GM18951 (cell line): ENCODE measurements around the gene MYCN.
"Not testable (repeated sequence)": the region's sequence is repeated elsewhere in the genome, so short reads cannot be mapped to it uniquely, and the experiment has no call there.

ENCODE experiments used
- POLR2A ChIP-seq: IDR thresholded peaks from 4 replicates; pipeline ENCODE4 v1.6.1; 2011; ENCODE audit warnings: mild to moderate bottlenecking; ENCODE audit not compliant: insufficient read length, insufficient read depth; ENCODE audit errors: extremely low read depth
- in situ Hi-C: fragments of 300-500 bp; cut with MboI; formaldehyde crosslinking; loops from one replicate; pipeline ENCODE4 v1.12.0; 2022; ENCODE audit warnings: low sequenced_read_pairs, mixed read lengths, inconsistent platforms; ENCODE audit not compliant: unreplicated experiment

MYCN gene

DNA sequence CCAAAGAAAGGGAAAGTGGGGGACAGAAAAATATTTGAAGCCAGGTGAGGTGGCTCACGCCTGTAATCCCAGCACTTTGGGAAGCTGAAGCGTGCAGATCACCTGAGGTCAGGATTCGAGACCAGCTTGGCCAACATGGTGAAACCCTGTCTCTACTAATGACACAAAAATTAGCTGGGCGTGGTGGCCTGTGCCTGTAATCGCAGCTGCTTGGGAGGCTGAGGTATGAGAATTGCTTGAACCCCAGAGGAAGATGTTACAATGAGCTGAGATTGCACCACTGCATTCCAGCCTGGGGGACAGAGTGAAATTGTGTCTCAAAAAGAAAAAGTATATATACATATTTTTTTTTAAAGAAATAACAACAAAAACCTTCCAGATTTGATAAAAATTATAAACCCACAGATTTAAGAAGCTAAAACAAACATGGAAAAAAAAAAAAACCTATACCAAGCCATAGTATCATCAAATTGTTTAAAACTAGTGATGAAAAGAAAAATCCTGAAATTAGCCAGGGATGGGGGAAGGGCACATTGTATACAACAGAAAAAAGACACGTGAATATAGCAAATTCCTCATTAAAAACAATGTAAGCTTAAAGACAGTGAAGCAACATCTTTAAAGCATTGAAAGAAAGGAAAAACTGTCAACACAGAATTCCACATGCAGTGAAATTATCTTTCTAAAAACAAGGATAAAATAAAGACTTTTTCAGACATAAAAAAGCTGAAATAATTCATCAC is 40.4 kb upstream of the MYCN start:
- in situ Hi-C loops: no loop called here
- TF ChIP-seq POLR2A: no peak

DNA sequence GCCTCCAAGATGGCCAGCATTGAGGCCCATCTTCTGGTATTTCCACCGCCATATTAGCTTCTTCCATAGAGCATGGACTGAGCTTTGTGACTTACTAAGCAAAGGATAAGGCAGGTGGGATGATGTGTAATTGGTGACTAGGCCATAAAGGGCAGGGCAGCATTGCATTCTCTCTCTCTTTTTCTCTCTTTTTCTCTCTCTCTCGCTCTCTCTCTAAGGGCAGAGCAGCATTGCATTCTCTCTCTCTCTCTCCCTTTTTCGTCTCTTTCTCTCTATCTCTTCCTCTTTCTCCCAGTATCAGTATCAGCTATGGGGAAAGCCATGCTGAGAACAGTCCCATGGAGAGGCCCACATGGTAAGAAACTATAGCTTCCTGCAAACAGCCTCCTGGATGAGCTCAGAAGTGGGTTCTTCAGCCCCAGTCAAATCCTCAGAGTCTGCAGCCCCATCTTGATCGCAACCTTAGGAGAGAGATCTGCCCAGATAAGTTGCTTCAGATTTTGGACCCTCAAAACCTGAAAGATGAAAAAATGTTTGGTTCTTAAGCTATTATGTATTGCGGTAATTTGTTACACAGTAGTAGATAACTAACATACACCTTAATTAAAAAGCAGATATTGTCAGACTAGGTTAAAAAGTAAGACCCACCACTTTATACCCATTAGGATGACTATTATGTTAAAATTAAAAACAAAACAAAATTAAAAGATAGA is 39.1 kb upstream of the MYCN start:
- TF ChIP-seq POLR2A: no peak
- in situ Hi-C loops: no loop called here

DNA sequence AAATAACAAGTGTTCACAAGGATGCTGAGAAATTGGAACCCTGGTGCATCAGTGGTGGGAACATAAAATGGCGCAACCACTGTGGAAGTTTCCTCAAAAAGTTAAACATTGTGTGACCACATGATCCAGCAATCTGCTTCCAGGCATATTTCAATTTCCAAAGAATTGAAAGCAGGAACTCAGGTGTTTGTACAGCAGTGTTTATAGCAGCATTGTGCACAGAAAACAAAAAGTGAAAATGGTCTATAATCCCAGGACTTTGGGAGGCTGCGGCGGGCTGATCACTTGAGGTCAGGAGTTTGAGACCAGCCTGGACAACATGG is 38.6 kb upstream of the MYCN start:
- no peak for TF ChIP-seq POLR2A
- in situ Hi-C loops: no loop called here

DNA sequence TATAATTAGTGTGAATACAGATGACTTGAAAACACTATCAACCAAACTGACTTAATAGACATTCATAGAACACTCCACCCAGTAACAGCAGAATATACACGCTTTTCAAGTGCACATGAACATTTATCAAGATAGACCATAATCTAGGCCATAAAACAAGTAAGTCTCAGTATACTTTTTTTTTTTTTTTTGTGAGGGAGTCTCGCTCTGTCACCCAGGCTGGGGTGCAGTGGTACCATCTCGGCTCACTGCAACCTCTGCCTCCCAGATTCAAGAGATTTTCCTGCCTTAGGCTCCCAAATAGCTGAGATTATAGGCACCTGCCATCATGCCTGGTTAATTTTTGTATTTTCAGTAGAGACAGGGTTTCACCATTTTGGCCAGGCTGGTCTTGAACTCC is 36.4 kb upstream of the MYCN start:
- in situ Hi-C loops: not testable (repeated sequence)

DNA sequence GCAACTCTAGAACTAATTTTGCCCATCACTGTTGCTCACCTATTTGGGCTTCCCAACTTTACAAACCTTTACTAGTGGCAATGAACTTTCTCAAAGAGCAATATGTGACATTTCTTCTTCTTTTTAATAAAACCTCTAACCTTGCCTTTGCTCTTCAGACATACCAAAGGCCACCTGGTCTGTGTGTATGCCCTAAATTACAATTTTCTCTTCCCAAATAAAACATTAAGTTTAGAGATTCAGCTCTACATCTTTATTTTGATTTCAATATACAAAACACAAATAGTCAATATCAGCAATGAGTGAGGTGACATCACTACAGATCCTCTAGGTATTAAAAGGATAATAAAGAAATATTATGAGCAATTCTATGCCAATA is 35.1 kb upstream of the MYCN start:
- no peak for TF ChIP-seq POLR2A
- in situ Hi-C loops: no loop called here

DNA sequence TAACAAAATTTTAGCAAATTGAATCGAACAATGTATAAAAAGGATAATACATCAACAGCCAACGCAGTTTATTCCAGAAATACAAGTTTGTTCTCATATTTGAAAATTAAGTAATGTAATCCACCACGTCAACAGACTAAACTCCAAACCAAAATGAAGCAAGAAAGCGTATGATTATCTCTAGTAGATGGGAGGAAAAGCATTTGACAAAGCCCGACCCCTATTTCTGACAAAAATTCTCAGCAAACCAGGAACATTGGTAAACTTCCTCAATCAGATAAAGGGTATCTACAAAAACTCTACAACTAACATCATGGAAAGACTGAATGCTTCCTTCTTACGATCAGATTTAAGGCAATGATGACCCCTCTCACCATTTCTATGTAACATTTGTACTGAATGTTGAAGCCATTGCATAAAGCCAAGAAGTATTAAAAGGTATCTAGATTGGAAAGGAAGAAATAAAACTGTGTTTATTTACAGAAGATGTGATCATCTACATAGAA is 34.3 kb upstream of the MYCN start:
- TF ChIP-seq POLR2A: no peak
- in situ Hi-C loops: no loop called here

DNA sequence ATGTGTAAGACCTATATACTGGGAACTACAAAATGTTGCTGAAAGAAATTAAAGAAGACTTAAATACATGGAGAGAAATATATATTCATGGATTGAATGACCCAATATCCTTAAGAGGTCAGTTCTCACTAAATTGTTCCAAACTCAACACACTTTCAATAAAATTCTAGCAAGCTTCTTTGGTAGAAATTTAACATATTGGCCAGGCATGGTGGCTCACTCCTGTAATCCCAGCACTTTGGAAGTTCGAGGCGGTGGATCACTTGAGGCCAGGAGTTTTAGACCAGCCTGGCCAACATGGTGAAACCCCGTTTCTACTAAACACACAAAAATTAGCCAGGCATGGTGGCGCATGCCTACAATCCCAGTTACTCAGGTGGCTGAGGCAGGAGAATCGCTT is 33.6 kb upstream of the MYCN start:
- TF ChIP-seq POLR2A: no peak
- in situ Hi-C loops: no loop called here

DNA sequence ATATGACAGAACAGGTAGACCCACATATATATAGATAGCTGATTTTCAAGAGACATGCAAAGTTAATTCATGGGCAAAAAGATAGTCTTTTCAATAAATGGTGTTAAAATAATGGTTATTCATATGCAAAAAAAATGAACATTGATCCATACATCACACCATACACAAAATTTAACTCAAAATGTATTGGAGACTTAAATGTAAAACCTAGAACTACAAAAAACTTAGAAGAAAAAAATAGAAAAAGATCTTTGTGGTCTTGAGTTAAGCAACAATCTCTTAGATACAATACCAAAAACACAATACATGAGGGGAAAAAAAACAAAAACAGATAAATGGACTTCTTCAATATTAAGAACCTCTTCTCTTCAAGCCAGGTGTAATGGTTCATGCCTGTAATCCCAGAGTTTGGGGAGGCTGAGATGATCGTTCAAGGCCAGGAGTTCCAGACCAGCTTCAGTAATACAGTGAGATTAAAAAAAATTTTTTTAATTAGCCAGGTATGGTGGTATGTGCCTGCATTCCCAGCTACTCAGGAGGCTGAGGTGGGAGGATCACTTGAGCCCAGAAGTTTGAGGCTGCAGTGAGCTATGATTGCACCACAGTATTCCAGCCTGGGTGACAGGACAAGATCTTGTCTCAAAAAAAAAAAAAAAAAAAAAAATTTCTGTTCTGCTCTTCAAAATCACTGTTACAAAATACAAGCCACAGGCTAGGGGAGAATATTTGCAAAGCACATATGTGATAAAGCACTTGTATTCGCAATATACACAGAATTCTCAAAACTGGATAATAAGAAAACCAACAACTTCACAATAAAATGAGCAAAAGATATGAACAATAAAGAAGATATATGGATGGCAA is 32.7 kb upstream of the MYCN start:
- no peak for TF ChIP-seq POLR2A
- in situ Hi-C loops: no loop called here

DNA sequence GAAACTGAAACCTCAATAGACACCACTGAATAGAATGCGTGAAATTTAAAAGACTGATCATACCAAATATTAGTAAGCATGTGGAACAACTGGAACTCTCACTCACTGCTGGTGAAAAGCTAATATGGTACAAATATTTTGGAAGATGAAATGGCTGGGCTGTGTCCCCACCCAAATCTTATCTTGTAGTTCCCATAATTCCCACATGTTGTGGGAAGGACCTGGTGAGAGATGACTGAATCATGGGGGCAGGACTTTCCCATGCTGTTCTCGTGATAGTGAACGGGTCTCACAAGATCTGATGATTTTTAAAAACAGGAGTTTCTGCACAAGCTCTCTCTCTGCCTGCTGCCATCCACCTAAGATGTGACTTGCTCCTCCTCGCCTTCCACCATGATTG is 32.0 kb upstream of the MYCN start:
- in situ Hi-C loops: no loop called here
- TF ChIP-seq POLR2A: no peak

DNA sequence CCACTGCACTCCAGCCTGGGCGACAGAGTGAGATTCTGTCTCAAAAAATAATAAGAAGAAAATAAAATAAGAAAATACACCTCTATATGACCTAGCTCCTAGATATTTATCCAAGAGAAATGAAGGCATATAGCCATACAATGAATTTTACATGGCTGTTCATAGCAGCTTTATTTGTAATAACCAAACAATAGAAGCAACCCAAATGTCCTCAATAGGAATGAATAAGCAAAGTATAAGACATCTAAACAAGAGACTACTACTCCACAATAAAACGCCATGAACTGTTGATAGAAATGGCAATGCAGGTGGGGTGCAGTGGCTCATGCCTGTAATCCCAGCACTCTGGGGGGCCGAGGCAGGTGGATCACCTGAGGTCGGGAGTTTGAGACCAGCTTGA is 31.2 kb upstream of the MYCN start:
- in situ Hi-C loops: no loop called here

DNA sequence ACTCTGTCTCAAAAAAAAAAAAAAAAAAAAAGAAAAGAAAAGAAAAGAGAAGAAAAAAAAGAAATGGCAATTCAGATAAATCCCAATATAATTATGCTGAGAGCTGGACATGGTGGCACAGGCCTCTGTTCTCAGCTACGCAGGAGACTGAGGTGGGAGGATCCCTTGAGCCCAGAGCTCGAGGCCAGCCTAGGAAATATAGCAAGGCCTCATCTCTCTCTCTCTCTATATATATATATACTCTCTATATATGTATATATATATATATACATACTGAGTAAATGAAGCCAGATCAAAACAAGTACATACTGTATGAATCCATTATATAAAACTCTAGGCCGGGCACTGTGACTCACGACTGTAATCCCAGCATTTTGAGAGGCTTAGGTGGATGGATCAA is 30.6 kb upstream of the MYCN start:
- in situ Hi-C loops: no loop called here
- TF ChIP-seq POLR2A: no peak

More for the DNA sequence above, 31.2 kb upstream of the MYCN start:
- no peak for TF ChIP-seq POLR2A

DNA sequence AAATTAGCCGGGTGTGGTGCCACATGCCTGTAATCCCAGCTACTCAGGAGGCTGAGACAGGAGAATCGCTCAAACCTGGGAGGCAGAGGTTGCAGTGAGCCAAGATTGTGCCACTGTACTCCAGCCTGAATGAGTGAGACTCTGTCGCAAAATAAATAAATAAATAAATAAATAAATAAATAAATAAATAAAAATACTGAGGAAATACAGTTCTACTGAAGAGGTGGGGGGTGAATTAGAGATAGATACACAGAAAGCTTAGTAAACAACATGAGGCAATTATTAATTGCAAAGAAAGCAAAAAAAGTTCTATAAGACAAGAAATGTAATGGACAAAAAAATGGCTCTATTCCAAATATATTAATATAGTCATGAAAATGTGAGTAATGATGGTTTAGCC is 29.1 kb upstream of the MYCN start:
- in situ Hi-C loops: not testable (repeated sequence)

DNA sequence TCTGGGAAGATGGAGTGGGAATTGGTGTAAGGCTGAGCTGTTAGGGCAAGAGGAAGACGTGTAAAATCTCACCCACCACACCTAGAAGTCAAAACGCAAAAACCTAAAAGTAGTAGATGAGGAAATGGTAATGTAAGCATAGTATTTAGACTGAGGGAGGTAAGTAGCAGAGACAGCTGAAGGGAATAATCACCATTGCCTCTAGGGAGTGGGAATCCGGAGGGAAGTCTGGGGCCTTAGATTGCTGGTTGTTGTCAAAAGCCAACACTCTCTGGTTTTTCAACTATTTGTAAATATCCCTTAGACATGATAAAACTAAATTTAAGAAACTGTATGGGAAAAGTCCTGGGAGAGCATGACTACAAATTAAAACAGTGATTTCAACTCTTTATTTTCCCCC is 28.7 kb upstream of the MYCN start:
- in situ Hi-C loops: no loop called here
- no peak for TF ChIP-seq POLR2A

DNA sequence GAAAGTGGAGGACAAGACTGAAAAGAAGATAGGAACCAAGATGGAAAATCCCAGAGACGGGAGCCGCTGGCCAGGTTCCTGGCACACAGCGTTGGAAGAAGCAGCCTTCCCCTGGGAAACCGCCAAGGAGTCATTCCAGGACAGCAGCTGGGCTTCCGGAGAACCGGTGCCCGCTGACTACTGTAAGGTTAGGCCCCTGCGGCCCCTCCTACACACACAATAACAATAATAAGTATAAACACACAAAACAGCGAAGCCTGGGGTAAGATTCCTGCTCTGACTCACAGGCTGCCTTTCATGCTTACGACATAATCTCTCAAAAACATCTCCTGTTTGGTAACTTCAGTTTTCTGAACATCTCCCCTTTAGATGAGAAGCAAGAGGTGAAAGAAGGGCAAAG is 28.1 kb upstream of the MYCN start:
- no peak for TF ChIP-seq POLR2A
- in situ Hi-C loops: no loop called here

DNA sequence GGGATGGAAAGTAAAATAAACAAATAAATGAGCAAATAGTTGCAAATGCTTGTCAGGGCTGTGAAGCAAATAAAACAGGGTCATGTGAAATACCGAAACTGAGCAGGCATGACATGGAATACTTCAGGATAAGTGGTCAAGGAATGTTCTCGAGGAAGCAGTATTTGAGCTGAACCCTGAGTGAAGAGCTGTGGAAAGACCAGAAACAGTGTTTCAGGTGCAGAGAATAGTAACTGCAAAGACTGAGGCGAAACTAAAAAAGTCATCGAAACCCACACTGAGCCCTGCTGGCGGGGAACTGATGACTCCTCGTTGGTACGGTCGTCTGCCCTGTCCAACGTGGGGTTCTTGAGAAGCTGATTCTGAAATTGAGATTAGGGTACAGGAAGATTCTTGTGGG is 27.2 kb upstream of the MYCN start:
- TF ChIP-seq POLR2A: no peak
- in situ Hi-C loops: no loop called here
